Eye (tissue), 1 donor: ENCODE measurements around the gene ASPSCR1.
A peak's percentile ranks its signal among the peaks of the same experiment; 100 is the strongest.
"Not testable (repeated sequence)": the region's sequence is repeated elsewhere in the genome, so short reads cannot be mapped to it uniquely, and the experiment has no call there.

ENCODE experiments used
- DNase-seq: peaks from one replicate; pipeline ENCODE4 v3.0.0-alpha.2; 2015

ASPSCR1 gene

GRCh38 chr17:81941484-81942166 lies 35.8 kb upstream of the ASPSCR1 start:
- DNase-seq = peak; percentile 76

GRCh38 chr17:81942167-81942553 lies 35.3 kb upstream of the ASPSCR1 start:
- no peak for DNase-seq

- DNase-seq = no peak
These were observed 32.6 kb upstream of the ASPSCR1 start for GRCh38 chr17:81944858-81945257.

- no peak for DNase-seq
These were observed 30.2 kb upstream of the ASPSCR1 start, which contains the start of gene MYADML2 for GRCh38 chr17:81947189-81947588. MYADML2 (minus strand) TSS chr17:81947233; CDS start chr17:81941741, 5,492 bp downstream.

- no peak for DNase-seq
These were observed 28.6 kb upstream of the ASPSCR1 start for GRCh38 chr17:81948635-81949378.

- no peak for DNase-seq
These were observed 26.9 kb upstream of the ASPSCR1 start for GRCh38 chr17:81950501-81950900.

- peak; percentile 47 for DNase-seq
These were observed 25.4 kb upstream of the ASPSCR1 start for GRCh38 chr17:81951785-81952684.

- no peak for DNase-seq
These were observed 24.6 kb upstream of the ASPSCR1 start for GRCh38 chr17:81952792-81953228.

- not testable (repeated sequence) for DNase-seq
These were observed 24.0 kb upstream of the ASPSCR1 start for GRCh38 chr17:81953443-81953842.

GRCh38 chr17:81954131-81955057 lies 23.0 kb upstream of the ASPSCR1 start:
- DNase-seq = no peak

- DNase-seq = no peak
These were observed 22.3 kb upstream of the ASPSCR1 start for GRCh38 chr17:81955058-81955681.

GRCh38 chr17:81955756-81956544 lies 21.5 kb upstream of the ASPSCR1 start:
- no peak for DNase-seq

- DNase-seq = no peak
These were observed 20.5 kb upstream of the ASPSCR1 start for GRCh38 chr17:81956607-81957589.

- DNase-seq = no peak
These were observed 19.6 kb upstream of the ASPSCR1 start for GRCh38 chr17:81957691-81958432.

- DNase-seq = no peak
These were observed 18.6 kb upstream of the ASPSCR1 start for GRCh38 chr17:81958633-81959342.

GRCh38 chr17:81959362-81960129 lies 17.9 kb upstream of the ASPSCR1 start:
- peak; percentile 81 for DNase-seq
